HG02973 (cell line): ENCODE measurements around the gene IQGAP1.
"Not testable (repeated sequence)": the region's sequence is repeated elsewhere in the genome, so short reads cannot be mapped to it uniquely, and the experiment has no call there.

Experiments
- ATAC-seq: cut with Tn5 transposase; IDR thresholded peaks from one replicate; pipeline ENCODE4 v1.9.1; 2021; ENCODE audit warnings: moderate library complexity; ENCODE audit not compliant: unreplicated experiment

The IQGAP1 gene

GRCh38 chr15:90387534-90388461, at the start of gene IQGAP1:
IQGAP1 (plus strand) TSS chr15:90388242; CDS start chr15:90388342, 100 bp downstream.
- ATAC-seq: peak; percentile 89

- no peak for ATAC-seq
Measured at GRCh38 chr15:90338532-90338931, 49.5 kb upstream of the IQGAP1 start.

- ATAC-seq: no peak
Measured at GRCh38 chr15:90340345-90340744, 47.7 kb upstream of the IQGAP1 start.

GRCh38 chr15:90343302-90343790, 44.7 kb upstream of the IQGAP1 start:
- no peak for ATAC-seq

- ATAC-seq: no peak
Measured at GRCh38 chr15:90344662-90345061, 43.4 kb upstream of the IQGAP1 start.

GRCh38 chr15:90345857-90346256, 42.2 kb upstream of the IQGAP1 start:
- ATAC-seq: no peak

- ATAC-seq: not testable (repeated sequence)
Measured at GRCh38 chr15:90347431-90348065, 40.5 kb upstream of the IQGAP1 start.

- ATAC-seq: no peak
Measured at GRCh38 chr15:90348456-90348855, 39.6 kb upstream of the IQGAP1 start.

- ATAC-seq: no peak
Measured at GRCh38 chr15:90349072-90349471, 39.0 kb upstream of the IQGAP1 start.

- ATAC-seq: no peak
Measured at GRCh38 chr15:90349821-90350220, 38.2 kb upstream of the IQGAP1 start.

GRCh38 chr15:90351479-90352106, 36.4 kb upstream of the IQGAP1 start:
- no peak for ATAC-seq

- peak; percentile 99 for ATAC-seq
Measured at GRCh38 chr15:90352107-90352893, 35.7 kb upstream of the IQGAP1 start, which contains the start of gene ZNF774. ZNF774 (plus strand) TSS chr15:90352284; CDS start chr15:90354661, 2,377 bp downstream.

- ATAC-seq: no peak
Measured at GRCh38 chr15:90354986-90355385, 33.1 kb upstream of the IQGAP1 start.

- ATAC-seq: no peak
Measured at GRCh38 chr15:90358124-90359033, 29.7 kb upstream of the IQGAP1 start.

GRCh38 chr15:90360746-90361145, 27.3 kb upstream of the IQGAP1 start:
- no peak for ATAC-seq

- ATAC-seq: no peak
Measured at GRCh38 chr15:90362936-90363212, 25.2 kb upstream of the IQGAP1 start.

GRCh38 chr15:90364251-90364650, 23.8 kb upstream of the IQGAP1 start:
- no peak for ATAC-seq

- no peak for ATAC-seq
Measured at GRCh38 chr15:90365414-90366055, 22.5 kb upstream of the IQGAP1 start.

- no peak for ATAC-seq
Measured at GRCh38 chr15:90367576-90367975, 20.5 kb upstream of the IQGAP1 start.
